ENCODE measurements around the gene SMIM35.

GRCh38 chr11:118079491-118079890, 7.3 kb downstream of the SMIM35 start:
- TF ChIP-seq, protein P1, sequence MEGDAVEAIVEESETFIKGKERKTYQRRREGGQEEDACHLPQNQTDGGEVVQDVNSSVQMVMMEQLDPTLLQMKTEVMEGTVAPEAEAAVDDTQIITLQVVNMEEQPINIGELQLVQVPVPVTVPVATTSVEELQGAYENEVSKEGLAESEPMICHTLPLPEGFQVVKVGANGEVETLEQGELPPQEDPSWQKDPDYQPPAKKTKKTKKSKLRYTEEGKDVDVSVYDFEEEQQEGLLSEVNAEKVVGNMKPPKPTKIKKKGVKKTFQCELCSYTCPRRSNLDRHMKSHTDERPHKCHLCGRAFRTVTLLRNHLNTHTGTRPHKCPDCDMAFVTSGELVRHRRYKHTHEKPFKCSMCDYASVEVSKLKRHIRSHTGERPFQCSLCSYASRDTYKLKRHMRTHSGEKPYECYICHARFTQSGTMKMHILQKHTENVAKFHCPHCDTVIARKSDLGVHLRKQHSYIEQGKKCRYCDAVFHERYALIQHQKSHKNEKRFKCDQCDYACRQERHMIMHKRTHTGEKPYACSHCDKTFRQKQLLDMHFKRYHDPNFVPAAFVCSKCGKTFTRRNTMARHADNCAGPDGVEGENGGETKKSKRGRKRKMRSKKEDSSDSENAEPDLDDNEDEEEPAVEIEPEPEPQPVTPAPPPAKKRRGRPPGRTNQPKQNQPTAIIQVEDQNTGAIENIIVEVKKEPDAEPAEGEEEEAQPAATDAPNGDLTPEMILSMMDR (tag by site-specific recombination; IDR thresholded peaks at IDR 0.05), result no peak
- no peak for TF ChIP-seq ZNF248 (tag by site-specific recombination; IDR thresholded peaks at IDR 0.05)
